HL-60 (cell line): ENCODE results near the gene KAT2B.

Source experiments
- GABPA ChIP-seq: IDR thresholded peaks from 2 replicates; pipeline ENCODE4 v1.6.1; 2012; ENCODE audit warnings: low read depth
- POLR2AphosphoS5 ChIP-seq: IDR thresholded peaks from 2 replicates; pipeline ENCODE4 v1.6.1; 2012; ENCODE audit warnings: low read depth
- REST ChIP-seq: IDR thresholded peaks from 2 replicates; pipeline ENCODE4 v1.6.1; 2012; ENCODE audit warnings: low read depth; ENCODE audit not compliant: insufficient replicate concordance
- TF ChIP-seq, protein P1 (sequence below): IDR thresholded peaks from one replicate; pipeline ENCODE4 v1.5.1; 2011; ENCODE audit warnings: low read length, control low read depth, inconsistent platforms; ENCODE audit not compliant: insufficient read depth

GRCh38 chr3:20013396-20013795 lies 26.9 kb upstream of the KAT2B start:
- TF ChIP-seq, protein P1, sequence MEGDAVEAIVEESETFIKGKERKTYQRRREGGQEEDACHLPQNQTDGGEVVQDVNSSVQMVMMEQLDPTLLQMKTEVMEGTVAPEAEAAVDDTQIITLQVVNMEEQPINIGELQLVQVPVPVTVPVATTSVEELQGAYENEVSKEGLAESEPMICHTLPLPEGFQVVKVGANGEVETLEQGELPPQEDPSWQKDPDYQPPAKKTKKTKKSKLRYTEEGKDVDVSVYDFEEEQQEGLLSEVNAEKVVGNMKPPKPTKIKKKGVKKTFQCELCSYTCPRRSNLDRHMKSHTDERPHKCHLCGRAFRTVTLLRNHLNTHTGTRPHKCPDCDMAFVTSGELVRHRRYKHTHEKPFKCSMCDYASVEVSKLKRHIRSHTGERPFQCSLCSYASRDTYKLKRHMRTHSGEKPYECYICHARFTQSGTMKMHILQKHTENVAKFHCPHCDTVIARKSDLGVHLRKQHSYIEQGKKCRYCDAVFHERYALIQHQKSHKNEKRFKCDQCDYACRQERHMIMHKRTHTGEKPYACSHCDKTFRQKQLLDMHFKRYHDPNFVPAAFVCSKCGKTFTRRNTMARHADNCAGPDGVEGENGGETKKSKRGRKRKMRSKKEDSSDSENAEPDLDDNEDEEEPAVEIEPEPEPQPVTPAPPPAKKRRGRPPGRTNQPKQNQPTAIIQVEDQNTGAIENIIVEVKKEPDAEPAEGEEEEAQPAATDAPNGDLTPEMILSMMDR, result no peak
- TF ChIP-seq POLR2AphosphoS5 (no peak), GABPA (no peak), REST (no peak)
